GM18909 (cell line): Measurements from ENCODE around the gene NAT14.

Experiments used
- ATAC-seq: cut with Tn5 transposase; IDR thresholded peaks from one replicate; pipeline ENCODE4 v1.9.1; 2021; ENCODE audit warnings: mild to moderate bottlenecking; ENCODE audit not compliant: unreplicated experiment, poor library complexity

The NAT14 gene

DNA sequence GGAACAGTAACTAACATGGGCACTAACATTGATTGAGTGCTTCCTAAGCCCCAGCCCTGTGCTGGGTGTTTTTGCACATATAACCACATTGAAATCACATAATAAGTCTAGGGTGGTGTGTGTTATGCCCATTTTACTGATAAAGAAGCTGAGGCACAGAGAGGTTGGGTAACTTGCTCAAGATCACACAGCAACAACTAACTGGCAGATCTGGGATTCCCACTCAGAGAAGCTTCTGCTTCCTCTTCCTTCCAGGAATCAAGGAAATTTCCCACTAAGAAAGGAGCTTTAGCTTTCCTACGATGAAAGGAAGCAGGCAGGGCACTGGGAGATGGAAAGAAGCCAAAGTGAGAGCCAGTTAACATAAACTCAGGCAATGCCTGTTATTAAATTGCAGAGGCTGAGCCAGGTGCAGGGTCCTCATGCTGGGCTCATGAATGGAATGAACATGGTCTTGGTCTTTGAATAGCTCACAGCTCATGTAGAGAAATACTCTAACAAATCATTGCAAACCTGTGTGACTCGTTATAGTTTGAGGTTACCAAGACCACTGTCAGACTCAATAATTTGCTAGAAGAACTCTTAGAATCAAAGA is 13.4 kb downstream of the NAT14 start:
- no peak for ATAC-seq

DNA sequence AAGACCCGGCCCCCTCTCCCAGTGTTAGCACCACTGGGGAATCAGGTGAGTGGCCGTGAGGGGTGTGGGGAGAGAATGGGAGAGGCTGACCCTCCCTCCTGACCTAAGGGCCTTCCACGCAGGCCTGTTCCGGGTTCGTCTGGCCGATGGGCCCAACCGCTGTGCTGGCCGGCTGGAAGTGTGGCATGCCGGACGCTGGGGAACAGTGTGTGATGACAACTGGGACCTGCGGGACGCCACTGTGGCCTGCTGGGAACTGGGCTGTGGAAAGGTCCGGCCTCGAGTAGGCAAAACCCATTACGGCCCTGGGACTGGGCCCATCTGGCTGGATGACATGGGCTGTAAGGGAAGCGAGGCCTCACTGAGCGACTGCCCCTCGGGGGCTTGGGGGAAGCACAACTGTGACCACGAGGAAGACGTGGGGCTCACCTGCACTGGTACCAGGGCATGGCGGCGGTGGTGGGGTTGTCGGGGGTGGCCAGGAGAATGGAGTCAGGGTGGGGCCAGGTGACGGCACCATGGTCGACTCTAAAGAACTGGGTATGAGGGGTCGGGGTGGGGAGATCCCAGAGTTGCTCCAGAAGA is 15.5 kb downstream of the NAT14 start:
- no peak for ATAC-seq

DNA sequence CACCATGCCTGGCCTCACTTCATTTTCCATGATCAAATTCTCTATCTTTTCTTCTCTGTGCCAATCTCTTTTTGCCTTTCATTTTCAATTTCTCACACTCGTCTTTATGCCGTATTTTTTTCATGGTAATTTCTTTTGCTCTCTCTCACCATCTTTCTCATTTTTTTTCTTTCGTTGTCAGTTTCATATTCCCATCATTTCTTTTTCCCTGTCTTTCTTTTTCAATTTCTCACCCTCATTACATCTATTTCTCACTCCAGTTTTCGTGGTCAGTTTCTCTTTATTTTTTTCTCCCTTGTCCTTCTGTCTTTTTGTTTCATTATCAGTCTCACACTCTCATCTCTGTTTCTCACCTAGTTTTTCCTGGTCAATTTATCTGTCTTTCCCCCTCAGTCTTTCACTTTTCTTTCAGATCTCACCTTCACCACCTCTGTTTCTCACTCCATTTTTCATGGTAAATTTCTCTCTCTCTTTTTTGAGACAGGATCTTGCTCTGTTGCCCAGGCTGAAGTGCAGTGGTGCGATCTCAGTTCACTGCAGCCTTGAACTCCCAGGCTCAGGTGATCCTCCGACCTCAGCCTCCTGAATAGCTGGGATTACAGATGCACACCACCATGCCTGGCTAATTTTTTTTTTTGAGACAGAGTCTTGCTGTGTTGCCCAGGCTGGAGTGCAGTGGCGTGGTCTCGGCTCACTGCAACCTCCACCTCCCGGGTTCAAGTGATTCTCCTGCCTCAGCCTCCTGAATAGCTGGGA is 17.4 kb downstream of the NAT14 start:
- ATAC-seq: no peak

DNA sequence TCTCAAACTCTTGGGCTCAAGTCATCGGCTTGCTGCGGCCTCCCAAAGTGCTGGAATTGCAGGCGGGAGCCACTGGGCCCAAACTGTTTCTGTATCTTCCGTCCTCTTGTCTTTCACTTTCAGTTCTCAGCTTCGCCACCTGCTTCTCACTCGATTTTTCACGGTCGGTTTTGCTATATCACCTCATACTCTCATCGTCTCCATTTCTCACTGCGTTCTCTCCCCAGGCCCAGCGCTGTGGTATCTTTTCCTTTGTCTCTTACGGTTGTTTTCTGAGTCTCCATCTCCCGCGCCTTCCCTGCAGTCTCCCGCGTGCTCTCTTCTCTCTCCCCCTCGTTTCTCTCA is 18.1 kb downstream of the NAT14 start:
- no peak for ATAC-seq

DNA sequence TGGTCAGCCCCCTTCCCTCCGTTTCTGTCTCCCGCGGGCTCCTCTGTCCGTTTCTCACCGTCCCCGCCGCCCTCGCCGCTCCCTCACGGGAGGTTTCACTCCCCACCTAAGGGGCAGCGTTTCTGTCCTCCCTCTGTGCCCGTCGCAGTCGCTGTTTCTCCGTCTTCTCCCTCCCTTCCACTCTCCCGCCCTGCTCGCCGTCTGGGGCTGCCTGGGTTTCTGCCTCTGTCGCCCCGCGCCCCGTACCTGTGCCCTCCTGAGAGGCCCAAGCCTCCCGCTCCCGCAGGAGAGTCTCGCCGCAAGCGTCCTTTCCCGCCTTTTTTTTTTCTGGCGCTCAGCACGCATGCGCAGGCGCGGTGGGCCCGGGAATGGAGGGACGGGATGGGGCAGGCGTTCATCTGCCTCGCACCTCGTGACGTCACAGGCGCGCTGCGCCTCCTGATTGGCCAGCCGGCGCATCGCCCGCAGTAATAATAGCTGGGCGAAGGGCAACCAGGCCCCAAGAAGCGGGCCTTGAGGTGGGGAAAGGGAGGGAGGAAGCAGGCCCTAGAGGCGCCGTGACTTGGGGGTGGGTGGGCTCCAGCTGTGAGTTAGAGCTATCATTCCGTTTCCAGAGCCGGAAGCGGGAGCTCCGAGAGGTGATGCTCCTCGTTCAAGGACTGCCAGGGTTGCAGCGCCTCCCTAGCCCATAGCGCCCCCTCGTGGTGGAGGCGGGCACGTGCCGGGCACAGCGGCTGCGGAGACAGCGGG is 18.7 kb downstream of the NAT14 start:
- peak; percentile 90 for ATAC-seq

DNA sequence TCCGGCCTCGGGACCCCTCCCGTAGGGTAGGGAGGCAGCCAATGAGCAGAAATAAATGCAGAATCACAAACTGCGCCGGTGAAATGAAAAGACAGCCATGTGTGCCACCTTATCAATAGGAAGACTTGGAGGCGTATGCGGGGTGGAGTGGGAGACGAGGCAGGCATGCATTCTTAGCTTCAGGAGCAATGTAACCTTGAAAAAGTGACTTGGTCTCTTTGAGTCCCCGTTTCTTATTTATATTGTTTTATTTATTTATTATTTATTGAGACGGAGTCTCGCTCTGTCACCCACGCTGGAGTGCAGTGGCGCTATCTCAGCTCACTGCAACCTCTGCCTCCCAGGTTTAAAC is 19.2 kb downstream of the NAT14 start:
- ATAC-seq: peak; percentile 20

DNA sequence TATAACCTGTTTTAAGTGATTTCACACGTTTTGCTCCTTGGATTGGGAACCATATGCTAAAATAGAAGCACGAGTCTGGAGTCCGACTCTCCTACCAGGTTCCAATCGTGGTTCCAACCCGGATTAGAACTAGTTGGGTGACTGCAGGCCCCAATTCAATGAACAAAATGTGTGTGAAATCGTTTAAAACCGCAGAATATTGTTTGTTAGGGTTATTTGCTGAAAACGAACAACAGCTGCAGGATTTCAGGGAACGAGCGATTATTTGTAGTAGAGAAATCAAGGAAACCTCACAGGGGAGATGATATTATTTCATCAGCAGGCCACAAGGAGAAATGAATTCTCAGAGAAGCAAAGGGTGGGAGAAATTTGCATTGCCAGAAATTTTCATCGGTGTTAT is 20.0 kb downstream of the NAT14 start:
- no peak for ATAC-seq

DNA sequence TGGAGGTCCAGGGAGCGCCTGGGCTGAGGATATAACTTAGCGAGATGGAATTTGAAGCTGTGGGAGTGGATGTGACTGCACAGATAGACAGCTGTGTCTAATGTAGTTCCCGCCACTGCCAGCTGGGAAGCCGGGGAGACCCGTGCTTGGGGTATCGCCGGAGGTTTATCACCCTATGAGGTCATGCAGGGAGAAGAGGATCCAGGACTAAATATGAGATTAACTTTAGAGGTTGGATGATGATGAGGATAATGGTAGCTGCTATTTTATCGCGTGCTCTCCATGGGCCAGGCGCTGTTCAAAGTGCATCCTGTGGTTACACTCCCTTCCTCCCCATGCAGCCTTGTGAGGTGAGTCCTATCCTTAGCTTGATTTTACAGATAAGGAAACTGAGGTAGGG is 23.1 kb downstream of the NAT14 start:
- ATAC-seq: no peak

DNA sequence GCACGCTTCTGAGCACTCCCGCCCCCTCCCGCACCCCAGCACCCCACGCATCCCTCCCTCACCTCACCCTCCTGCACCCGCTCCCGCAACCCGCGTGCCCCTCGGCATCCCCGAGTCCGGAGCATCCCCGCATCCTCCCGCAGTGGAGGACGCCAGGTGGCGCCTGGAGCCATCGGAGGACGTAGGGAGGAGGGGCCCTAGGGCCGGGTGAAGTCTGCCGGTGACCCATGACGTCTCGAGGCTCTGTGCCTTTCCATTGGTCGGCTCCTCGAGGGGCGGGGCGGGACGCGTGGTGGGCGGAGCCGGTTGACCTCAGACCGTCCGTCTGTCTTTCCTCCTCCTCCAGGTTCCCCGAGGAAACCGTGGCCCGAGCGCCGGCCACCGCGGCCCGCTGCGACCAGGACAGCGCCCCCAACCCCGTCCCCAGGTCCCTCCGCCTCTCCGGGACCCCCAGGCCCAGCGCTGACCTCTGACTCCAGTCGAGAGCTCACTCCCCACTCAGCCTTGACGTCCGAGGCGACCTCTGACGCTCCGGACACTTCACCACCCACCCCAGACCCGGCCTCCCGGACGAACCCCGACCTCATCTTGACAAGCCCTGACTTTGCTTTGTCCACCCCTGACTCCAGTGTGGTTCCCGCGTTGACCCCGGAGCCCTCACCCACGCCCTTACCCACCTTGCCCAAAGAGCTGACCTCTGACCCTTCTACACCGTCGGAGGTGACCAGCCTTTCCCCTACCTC is 32.1 kb downstream of the NAT14 start:
- peak; percentile 97 for ATAC-seq

DNA sequence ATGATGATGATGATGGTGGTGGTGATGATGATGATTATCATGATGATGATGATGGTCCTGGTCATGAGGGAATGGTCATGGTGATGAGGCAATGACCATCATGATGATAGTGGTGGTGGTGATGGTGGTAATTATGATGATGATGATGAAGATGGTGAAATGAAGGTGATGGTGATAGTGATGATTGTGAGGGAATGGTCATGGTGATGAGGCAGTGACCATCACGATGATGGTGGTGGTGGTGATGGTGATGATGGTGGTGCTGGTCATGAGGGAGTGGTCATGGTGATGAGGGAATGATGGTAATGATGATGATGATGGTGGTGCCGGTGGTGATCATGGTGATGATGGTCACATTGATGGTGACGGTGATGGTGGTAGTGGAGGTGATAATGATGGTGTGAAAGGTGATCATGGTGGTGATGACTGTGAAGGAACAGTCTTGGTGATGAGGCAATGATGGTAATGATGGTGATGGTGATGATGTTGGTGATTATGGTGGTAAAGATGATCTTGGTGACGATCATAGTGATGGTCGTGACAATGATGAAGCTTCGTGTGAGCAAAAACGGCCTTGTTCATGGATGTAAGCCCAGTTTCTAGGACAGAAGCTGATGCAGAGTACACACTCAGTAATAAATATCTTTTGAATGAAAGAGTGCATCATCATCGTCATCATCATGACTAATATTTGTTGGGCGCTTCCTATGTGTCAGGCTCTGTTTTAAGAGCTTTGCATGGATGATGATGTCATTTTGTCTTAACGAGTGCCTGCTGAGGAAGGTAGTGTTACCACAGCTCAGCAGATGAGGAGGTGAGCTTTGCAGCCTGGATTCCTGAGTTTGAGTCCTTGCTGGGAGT is 34.7 kb downstream of the NAT14 start:
- no peak for ATAC-seq

DNA sequence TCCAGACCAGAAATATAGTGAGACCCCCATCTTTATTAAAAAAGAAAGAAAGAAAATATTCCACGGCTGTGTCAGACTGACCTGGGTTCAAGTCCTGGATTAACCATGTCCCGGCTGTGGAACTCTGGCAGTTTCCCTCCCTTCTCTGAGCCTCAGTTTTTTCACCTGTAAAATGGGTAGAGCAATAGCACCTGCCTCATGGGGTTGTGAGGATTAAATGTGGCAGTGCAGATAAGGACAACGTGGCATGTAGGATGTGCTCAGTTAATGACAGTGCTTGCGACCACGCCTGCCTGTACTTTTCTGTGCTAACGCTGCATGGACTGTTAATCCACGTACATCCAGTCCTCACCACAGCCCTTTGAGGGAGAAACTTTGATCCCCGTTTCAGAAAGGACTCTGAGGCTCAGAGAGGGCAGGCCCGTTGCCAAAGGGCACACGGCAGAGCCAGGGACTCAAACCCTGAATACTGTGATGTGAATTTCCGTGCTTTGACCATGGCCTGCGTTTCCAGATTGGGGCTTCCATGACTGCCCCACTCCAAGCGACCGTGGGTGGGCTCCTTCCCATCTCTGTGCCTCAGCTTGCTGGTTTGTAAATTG is 35.8 kb downstream of the NAT14 start:
- ATAC-seq: no peak

DNA sequence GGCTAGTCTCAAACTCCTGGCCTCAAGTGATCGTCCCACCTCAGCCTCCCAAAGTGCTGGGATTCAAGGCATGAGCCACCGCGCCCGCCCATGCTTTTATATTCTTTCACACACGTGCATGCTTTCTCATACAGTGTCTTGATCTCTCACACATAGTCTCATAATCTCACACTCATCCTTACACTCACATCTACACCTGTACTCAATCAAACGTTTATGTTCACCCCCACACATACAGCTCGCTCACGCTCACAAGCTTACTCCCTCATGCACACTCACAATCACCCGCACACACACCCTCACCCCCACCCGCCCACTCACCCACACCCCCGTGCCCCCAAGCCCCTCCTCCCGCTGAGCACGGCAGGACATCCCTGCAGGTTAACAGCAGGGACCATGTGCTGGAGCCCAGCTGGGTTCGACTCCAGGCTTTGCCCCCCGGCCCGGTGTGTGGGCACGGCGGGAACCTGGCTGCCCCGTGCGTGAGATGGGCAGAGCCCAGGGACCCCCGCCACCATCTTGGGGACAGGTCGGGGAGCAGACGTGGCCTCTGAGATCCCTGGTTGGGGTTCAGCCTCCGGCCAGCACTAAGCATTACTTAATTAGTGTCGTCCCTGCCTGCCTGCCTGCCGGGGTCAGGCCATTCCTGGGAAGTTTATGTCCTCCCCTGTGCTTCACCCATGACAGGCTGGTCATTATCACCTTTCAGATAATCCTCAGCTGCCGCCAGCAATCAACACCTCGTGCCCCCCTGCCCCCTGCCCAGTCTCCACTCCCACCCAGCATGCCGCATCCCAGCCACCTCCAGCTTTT is 40.5 kb downstream of the NAT14 start:
- no peak for ATAC-seq

DNA sequence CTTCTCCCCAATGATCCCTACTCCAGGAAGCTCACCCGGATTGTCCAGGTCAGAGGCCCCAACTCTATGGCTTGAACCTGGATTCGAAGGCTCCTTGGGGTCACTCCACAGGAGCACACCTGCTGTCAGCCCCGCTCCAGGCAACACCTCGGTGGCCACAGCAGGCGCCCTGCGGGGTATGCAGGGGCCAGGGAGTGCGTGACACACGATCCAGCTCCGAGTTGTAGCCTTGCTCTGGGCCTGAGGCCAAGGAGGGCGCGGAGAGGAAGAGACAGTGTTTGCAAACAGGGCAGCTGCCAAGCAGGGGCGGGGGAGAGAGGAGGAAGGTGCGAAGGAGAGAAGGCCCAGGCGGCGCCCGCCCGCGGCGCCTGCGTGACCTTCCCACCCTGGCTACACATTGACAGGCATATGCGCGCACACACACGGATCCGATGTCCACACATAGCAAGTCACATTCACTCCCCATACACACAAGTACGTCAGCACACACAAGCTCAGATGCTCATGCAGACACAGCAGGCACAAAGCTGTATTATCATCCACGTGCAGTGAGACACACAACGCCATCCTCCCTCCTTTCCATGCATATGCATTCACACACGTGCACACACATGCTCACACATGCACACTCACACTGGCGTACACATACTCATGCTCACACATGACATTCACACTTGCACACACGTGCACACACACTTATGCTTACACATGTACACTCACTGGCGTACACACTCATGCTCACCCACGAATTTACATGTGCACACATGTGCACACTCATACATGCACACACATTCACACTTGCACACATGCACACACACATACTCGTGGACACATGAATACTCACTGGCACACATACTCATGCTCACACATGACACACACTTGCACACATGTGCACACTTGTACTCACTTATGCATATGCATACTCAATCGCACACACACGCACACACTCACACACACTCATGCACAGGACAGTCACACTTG is 41.5 kb downstream of the NAT14 start:
- no peak for ATAC-seq

DNA sequence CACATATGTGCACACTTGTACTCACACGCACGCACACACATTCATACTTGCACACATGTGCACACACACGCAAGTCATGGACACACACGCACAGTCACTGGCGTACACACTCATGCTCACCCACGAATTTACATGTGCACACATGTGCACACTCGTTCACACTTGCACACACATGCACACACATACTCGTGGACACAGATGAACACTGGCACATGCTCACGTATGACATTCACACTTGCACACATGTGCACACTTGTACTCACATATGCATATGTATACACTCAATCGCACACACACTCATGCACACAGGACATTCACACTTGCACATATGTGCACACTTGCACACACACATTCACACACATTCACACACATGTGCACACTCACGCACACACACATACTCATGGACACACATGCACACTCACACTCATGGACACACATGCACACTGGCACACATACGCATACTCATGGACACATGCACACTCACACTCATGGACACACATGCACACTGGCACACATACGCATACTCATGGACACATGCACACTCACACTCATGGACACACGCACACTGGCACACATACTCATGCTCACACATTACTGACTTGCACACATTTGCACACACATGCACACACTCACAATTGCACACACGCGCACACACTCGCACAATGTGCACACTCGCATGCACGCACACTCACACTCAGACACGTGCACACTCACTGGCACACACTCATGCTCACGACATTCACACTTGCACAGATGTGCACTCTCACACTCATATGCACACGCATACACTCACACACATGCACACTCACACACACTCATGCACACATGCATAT is 42.4 kb downstream of the NAT14 start:
- no peak for ATAC-seq

DNA sequence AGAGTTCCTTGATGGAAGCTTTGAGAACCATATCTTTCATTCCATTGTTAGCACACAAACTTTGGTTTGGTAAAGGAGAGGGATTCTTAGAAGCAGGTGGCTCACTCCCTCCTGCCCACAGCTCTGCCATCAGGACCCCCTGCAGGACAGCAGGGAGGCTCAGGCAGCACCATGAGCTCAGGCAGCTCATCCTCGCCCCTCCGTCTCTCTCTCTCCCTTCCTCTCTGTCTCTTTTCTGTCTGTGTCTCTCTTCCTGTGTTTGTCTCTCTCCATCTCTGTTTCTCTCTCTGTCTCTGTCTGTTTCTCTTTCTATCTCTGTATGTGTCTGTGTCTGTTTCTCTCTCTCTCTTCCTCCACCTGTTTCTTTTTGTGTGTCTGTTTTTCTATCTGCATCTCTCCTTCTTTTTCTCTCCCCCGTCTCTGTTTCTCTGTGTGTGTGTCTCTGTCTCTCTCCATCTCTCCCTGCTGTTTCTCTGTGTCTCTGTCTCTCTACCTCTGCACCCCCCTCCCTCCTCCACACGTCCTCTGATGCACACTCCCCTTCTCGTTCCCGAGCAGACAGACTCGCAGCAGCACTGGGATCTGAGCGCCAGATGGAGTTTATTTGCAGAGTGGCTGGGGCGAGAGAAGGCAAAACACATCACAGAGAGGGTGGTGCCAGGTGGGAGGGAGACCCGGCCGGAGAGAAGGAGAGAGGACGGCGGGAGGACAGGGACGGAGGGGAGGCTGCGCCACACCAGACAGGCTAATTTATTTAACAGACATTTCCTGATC is 43.2 kb downstream of the NAT14 start:
- no peak for ATAC-seq
